ENCODE data around the gene BMP8A.
"Not testable (repeated sequence)": the region's sequence is repeated elsewhere in the genome, so short reads cannot be mapped to it uniquely, and the experiment has no call there.

The BMP8A gene

DNA sequence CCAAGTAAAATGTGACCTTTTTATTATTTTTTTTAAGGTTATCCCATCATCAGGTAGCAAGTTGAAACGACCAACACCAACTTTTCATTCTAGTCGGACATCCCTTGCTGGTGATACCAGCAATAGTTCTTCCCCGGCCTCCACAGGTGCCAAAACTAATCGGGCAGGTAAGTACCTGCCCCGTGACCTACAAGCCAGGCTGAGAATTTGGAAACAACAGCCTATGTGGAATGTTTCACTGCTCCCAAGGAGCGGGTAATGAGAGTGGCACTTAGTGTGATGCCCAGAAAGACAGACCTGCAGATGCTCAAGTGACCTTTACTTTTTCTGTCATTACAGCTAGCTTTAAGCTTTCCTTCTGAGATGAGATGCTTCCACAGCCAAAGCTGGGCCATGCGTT lies 6.9 kb upstream of the BMP8A start:
- no peak for DNase-seq

DNA sequence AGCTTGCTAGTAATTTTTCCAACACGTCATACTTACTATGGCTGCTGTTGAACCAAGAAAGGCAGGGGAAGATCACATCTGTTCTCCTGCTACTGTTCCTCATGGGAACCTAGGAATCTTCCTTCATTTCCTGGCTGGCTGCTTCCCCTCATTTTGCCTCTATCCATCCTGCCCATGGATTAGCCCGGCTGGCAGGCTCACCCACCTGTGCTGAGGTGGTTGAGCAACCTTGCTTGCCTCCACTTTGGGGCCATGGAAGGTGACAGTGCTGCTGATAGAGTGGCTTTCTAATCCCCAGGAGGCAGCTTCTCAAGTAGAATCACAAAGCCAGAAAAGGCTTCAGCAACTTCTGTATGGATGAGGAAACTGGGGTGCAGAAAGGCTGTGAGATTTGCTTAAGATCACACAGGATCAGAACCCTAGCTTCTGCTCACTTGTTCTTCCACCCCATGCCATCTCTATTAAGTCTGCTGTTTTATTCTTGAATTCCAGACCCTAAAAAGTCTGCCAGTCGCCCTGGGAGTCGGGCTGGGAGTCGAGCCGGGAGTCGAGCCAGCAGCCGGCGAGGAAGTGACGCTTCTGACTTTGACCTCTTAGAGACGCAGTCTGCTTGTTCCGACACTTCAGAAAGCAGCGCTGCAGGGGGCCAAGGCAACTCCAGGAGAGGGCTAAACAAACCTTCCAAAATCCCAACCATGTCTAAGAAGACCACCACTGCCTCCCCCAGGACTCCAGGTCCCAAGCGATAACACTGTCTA lies 6.2 kb upstream of the BMP8A start:
- no peak for DNase-seq

GRCh38 chr1:39488012-39488545 lies 3.4 kb upstream of the BMP8A start:
- no peak for DNase-seq

- DNase-seq = no peak
Measured at GRCh38 chr1:39488793-39489566, 2.5 kb upstream of the BMP8A start.

GRCh38 chr1:39489567-39490239 lies 1.7 kb upstream of the BMP8A start:
- no peak for DNase-seq

DNA sequence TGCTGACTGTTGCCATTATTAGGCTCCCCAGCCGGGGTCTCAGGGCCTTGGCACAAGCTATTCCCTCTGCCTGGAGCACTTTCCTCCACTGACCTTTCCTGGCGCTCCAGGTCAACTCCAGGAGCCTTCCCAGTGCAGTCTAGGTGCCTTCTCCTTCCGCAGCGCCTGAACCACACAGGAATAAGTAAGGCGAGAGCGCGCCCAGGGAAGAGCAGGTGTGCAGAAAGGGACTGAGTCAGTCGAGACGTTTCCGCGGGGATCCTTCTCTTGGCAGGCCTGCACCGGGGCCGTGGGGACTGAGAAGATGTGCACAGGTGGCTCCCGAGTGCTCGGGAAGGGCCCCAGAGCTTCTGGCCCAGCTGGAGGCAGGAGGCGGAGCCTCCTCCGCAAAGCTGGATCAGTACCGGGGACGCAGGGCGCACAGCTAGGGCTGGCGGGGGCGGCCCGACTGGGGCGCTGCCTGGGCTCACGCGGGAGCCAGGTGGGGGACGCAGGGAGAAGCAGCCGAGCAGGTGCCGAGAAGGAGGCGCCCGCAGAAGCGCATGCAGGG lies 765 bp upstream of the BMP8A start:
- DNase-seq = peak; percentile 40

- DNase-seq = not testable (repeated sequence)
Measured at GRCh38 chr1:39492118-39493042, 944 bp downstream of the BMP8A start.

DNA sequence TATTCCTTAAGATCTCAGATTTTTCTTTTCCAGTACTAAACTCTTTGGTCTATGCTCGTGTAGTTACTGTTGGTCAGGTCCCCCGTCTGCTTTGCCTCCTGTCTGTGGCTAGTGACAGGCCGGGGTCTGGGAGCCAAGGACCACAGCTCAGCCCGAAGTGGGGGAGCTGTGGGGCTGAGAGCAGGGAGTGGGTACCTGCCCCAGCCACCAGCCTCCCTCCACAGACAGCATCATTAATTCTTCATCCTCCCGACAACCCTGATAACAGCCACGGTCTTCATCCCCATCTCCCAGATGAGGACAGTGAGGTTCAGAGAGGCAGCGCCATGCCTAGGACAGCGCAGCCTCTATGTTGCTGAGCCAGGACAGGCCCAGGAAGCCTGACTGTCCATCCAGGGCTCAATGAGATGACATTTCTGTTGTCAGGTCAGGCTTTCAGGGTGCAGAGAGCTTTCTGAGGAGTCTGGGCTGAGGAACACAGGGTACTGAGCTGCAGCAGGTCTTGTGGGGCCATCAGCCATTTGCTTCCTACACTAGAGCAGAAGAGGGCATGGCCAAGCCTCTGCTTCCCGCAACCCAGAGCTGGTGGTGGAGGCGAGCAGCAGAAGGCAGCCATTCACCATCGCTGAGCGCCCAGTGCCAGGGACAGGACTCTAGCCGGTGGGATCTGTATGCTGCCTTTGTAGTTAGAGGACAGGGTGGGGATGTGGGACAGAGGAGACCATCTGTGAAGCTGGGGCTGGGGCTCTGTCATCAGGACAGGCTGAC lies 1.8 kb downstream of the BMP8A start:
- DNase-seq = not testable (repeated sequence)

GRCh38 chr1:39494671-39495410 lies 3.4 kb downstream of the BMP8A start:
- DNase-seq = no peak

DNA sequence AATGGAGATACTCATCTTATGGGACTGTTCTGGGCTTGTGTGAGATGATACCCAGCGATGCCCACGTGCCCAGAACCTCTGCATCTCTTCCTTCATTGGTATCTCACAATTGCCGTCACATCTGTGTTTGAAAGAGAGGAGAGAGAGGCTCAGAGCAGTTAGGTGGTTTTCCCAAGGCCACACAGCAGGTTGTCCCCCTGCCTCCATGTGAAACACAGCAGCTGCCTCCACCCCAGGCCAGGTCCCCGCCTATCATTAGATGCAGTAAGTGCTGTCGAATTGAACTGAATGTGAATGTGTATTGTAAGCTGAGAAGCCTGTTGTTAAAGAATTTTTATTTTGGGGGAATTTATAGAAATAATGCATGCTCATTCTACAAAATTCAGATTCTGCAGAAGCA lies 5.1 kb downstream of the BMP8A start:
- DNase-seq = not testable (repeated sequence)

- no peak for DNase-seq
Measured at GRCh38 chr1:39497585-39497984, 6.1 kb downstream of the BMP8A start.

DNA sequence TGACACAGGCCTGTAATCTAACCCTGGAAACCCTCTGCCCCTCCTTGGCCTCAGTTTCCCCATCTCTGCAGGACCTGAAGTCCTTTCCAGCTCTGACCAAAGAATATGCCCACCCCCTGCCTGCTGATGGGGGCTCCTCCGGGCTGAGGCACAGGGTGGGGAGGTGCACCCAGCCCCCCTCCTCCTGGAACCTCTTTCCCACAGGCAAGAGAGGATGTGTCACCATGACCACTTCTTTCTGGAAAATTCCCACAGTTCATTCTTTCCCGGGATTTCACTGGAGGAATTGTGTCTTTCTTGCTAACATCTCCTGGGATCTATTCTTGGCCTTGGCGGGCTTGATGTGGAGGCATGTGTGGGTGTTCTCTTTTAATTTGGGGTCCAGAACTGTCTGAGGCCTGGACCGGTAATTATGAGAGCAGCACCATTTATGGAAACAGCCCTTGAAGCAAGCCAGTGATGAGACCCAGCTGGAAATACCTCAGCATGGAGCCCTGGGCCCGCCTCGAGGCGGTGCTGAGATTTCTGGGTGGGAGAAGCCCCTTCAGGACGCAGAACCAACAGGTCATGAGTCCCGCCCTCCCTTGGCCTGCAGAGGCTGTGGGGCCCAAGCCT lies 6.8 kb downstream of the BMP8A start:
- DNase-seq = not testable (repeated sequence)

- DNase-seq = not testable (repeated sequence)
Measured at GRCh38 chr1:39498821-39499220, 7.4 kb downstream of the BMP8A start.

DNA sequence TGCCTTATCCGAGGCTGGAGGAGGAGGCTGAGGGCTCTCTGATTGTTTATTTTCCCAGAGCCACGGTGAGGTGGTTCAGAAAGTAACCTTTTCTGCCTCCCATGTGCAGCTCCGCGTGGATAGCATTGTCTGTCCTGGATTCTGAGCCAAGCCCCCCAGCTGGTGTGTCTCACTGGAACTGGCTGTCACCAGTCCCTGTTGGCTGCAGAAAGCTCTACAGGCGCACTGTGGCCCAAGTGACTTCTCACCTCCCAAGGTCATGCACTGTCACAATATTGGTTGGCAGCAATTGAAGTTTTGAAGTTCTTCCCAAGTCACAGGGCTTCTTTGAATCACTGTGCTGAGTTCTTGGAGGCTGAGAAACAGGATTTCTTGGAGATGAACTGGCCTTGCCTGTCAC lies 8.2 kb downstream of the BMP8A start:
- DNase-seq = no peak

- DNase-seq = peak; percentile 57
Measured at GRCh38 chr1:39500862-39501389, 9.5 kb downstream of the BMP8A start.

DNA sequence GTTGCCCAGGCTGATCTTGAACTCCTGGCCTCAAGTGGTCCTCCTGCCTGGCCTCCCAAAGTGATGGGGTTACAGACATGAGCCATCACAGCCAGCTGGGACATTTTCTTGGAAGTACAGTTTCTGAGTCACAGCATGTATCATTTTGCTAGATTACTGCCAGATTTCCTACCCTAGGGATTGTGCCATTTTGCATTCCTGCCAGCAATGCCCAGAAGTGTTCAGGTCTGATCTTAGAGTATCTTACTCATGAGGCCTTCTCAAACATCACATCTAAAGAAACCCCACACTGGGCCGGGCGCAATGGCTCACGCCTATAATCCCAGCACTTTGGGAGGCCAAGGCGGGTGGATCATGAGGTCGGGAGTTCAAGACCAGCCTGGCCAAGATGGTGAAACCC lies 10.2 kb downstream of the BMP8A start:
- no peak for DNase-seq

DNA sequence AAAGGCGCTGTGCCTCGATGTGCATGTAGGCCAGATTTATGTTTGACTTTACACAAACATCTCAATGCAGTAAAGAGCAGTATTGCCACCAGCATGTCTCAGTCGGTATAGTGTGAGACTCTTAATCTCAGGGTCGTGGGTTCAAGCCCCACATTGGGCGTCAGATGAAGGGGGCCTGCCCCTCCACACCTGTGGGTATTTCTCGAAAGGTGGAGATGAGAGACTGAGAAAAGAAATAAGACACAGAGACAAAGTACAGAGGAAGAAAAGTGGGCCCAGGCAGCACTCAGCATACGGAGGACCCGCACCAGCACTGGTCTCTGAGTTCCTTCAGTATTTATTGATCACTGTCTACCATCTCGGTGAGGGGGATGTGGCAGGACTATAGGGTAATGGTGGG lies 13.0 kb downstream of the BMP8A start:
- DNase-seq = not testable (repeated sequence)

DNA sequence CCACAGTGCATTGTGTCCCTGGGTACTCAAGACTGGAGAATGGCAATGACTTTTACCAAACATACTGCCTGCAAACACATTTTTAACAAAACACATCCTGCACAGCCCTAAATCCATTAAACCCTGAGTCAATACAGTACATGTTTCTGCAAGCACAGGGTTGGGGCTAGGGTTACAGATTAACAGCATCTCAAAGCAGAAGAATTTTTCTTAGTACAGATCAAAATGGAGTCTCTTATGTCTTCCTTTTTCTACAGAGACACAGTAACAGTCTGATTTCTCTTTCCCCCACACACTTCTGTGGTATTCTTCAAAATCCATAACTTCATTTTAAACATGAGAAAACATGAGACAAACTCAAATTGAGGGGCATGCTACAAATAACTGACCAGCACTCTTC lies 13.9 kb downstream of the BMP8A start:
- DNase-seq = no peak

GRCh38 chr1:39507230-39507928 lies 15.9 kb downstream of the BMP8A start:
- peak; percentile 18 for DNase-seq
